Skeletal muscle cell (primary cell): ENCODE results near the gene SORCS1.

ENCODE experiments used
- DNase-seq: peaks from one replicate; pipeline ENCODE4 v3.0.0-alpha.2; 2010; ENCODE audit warnings: low read depth
- H3K4me3 ChIP-seq: 2 replicates; pipeline ENCODE4 v1.5.1; 2011; ENCODE audit warnings: low read depth, mild to moderate bottlenecking, control low read depth, low read length, moderate library complexity

SORCS1 gene

DNA sequence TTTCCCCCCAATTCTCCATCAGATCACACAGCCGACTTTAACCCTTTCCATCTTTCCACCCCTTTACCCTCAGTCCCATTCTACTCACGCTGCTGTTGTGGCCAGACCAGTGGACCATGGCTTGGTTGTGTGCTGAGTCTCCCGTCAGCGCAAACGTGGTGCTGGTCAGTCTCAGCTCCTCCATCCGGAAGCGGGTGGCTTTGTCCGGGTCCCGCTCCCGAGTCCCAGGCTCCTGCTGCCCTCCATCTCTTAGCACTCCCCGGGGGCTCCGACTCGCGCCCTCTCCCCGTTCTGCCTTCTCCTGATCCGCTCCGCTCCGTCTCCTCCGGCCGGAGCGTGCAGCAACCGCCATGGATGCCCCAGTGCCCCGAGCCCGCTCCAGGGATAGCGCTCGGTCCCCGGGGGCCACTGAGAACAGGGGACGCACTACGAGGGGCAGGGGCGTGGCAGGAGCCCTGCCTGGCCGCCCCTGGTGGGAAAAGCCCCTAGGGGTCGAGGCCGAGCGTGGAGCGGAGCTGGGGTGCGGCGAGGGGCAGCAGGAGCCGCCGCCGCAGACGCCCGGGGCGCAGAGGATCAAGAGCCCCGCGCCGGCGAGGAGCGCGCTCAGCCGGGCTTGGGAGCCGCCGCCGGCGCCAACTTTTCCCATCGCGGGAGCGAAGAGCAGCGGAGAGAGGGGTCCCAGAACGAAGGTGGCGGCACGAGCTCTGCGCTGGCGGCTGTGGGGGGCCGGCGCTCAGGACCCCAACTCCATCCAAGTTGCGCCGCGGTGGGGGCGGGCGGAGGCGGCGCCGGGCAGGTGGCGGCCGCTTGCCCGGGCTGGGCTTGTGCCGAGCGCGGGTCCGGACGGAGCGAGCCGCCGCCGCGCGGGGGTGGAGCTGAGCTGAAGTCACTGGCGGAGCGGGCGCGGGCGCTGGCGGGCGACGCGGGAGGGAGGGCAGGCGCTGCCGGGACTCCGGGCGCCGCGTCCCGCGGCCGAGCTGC lies at the start of gene SORCS1:
Gene SORCS1 (minus strand): TSS at position 826 of the 981 bp plus-strand sequence.
- no peak for DNase-seq
- peak within 1 kb of the TSS; percentile 18 for H3K4me3 ChIP-seq

DNA sequence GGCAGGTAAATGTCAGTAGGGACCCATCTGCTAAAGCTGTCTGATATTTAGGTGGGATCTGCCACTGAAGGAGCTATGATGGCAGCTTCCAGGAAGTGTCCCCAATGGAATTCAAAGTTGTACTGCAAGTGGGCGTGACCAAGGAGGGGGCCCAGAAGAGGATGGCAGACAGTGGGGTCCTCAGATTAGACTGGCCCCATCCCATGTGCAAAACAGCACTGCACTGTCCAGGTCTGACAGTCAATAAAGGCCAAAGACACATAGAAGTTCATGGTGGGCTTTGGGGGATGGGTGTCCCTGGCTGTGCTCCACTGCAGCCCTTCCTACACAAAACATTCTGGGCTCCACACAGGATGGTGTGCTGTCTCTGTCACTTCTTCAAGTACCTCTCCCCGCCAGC lies 49.8 kb upstream of the SORCS1 start:
- no peak overlapping the region for H3K4me3 ChIP-seq
- no peak for DNase-seq

DNA sequence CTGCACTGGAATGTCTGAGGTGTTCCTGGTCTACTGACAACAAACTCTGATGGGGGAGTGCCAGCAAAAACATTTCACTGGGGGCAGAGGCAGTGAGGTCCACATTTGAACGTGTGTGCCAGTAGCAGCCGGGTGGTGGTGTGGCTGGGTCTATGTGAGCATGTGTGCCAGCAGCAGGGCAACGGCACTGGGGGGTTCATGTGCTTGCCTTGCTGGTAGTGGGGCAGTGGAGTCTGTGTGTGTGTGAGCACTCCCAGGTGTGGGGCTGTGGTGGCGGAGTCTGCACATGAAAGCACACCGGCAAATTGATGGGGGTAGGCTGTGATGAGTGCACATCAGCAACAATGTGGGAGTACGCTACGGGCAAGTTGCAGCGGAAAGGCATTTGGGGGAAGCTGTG lies 49.4 kb upstream of the SORCS1 start:
- H3K4me3 ChIP-seq = no peak overlapping the region

DNA sequence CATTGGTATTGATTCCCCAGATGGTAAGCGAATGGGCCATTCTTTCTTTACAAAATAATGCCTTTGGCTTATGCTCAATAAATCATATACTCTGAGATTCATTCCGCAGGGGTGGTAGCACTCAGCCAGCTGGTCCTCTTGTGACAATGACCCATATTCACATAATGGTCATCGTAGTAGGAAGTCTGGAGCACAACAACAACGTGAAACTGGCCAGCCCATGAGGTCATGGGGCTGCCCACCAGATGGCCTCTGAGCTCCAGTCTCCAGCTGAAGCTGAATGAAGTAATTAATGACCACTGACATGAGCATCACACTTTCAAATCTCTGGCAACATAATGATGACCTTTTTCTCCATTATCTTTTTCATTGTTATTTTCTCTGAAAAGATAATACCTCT lies 42.3 kb upstream of the SORCS1 start:
- no peak overlapping the region for H3K4me3 ChIP-seq
- DNase-seq = no peak

More for the DNA sequence above, 49.4 kb upstream of the SORCS1 start:
- no peak for DNase-seq

DNA sequence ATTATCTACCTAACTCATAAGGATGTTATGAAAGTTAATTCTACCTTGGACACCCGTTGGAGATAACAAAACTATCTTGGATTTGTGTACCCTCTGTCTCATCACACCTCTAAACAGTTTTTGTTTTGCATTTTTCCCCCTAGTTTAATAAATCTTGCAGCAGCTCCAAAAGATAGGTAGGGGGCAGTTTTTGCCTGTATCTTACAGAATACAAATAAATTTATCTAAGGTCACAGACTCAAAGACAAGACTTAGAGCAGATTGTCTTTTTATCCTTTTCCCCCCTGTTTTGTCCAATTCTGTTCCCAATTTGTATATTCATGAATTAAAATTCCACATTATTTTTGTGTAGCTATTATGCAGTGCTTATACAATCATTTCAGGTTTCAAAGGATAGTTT lies 5.0 kb upstream of the SORCS1 start:
- no peak for DNase-seq
- no peak overlapping the region for H3K4me3 ChIP-seq

DNA sequence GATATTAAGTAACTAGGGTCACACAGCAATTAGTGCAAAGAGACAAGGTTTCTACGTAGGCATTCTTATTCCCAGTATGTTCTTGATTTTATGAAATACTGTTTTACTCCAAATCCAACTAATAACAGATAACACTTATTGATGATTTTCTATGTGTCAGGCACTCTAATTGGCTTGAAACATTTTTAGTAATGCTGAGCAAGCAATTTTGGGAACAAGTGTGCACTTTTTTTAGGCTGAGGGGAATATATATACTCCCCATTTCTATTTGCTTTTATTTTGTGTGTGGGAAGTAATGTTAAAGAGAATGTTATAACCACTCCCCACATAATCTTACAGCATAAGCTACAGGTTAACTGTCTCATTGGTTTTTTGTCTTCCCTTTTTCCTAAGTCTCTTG lies 4.2 kb upstream of the SORCS1 start:
- H3K4me3 ChIP-seq = no peak overlapping the region
- DNase-seq = no peak

DNA sequence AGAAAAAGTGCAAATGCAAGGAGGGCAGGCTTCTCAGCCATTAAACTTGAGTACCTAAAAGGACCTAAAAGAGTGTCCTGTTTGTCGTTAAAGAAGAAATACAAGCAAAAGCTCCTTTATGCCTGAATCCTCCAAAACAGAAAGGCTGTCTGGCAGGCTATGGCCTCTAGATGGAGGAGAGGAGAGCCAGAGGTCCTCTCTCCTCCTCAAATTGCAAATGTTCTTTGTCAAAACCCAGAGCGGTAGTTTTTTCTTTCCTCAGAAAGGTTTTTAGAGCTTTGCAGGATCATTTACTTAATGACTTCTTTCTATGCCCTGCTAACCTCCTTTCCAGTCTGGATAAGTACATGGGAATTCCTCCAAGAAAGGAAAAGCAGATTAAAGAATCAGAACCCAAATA lies 1.9 kb upstream of the SORCS1 start:
- H3K4me3 ChIP-seq = no peak overlapping the region
- no peak for DNase-seq

DNA sequence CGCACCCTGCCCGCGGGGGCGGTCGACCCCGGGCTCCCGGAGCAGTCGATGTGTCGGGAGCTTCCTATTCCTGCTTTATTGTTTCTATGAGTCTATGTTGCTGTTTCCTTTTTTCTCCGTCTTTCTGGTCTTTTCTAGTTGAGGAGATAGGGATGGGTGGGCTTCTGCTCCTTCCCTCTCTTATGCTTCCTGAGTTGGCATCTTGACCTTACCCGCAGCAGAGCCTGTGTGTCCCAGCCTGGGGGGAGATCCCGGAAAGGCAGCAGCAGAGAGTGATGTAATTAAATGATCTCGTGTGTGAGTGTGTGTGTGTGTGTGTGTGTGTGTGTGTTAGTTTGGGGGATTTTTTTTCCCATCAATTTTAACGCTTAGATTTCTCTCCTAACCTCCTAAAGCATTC lies 486 bp upstream of the SORCS1 start:
- no peak for DNase-seq
- H3K4me3 ChIP-seq = peak overlapping the region; percentile 18

DNA sequence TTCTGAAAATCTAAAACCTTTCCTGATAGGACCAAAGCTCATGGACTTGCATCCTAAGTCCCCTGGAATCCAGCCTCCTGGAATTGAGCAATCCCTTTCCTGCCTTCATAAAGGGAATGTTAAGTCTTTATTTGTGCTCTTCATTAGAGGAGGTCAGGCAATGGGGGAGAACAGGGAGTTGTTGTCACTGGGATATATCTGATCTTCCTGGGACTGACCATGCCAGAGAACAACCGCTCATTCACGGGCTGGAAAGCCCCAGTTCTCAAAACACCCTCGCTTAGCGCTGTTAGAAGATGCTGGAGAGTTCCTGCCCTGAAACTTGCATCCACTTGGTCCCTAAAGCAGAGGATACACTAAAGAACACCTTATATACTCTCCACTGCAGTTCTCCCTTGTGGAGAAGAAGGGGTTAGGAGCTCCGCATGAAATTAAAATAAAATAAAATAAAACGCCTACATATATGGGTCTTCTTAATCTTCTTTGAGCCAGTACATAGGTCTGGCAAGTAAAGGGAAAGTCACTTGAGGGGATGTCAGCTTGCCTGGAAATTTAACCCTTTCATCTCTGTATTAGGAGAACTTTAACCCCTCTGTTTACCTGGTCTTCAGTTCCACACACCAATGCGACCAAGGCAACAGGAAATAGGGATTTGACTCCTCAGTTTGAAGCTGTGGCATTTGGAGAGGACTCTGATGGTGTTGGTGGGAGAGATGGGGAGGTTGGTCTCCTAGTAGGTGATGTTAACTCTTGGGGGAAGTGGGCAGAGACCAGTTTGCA lies 1.2 kb downstream of the SORCS1 start:
- no peak for DNase-seq
- no peak overlapping the region for H3K4me3 ChIP-seq

DNA sequence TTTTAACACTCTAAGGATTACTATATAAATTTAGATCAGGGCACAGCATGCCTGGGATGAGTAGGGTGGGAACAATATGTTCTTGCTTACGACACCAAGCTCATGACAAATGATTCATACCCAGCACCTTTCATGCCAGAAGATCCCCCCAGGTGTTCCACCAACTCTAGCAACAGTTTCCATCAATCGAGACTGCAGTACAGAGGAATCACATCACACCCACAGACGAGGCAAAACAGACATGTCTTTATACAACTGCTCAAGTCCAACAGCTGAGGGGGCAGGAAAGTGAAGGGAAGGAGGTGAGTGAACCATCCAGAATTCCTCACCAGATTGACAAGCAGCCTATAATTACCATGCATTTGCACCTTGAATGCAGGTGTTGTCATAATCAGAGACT lies 3.6 kb downstream of the SORCS1 start:
- DNase-seq = no peak
- H3K4me3 ChIP-seq = no peak overlapping the region

DNA sequence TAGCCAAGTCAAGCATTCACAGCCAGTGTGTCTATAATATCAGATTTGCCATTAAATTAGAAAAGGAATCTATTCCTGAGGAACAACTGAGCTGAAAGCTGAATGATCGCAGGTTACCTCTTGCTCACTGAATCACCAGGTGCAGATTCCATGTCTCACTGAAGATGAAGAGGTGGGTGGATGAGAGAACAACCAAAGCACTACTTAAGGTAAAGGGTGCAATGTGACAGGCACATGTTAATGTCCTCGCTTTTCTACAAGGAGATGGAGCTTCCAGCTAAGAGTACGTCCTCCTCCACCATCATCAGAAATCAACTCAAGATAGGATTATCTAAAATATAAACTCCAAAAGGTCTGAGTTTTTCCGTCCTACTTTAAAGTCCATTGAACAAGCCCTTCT lies 4.6 kb downstream of the SORCS1 start:
- H3K4me3 ChIP-seq = no peak overlapping the region
- no peak for DNase-seq

DNA sequence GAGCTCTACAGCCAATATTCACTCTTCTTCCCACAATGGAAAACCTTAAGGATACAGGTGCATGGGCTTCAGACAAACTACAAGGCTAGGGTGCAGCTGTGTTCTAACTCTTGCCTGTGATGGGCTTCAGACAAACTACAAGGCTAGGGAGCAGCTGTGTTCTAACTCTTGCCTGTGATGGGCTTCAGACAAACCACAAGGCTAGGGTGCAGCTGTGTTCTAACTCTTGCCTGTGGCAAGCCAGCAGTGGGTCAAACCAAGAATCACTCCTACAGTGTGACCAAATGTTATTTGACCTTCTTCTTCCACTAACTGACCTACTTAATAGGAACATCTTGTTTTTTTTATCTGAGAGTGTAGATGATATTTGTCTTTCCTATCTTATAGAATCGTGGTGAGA lies 7.4 kb downstream of the SORCS1 start:
- no peak overlapping the region for H3K4me3 ChIP-seq
- DNase-seq = no peak

DNA sequence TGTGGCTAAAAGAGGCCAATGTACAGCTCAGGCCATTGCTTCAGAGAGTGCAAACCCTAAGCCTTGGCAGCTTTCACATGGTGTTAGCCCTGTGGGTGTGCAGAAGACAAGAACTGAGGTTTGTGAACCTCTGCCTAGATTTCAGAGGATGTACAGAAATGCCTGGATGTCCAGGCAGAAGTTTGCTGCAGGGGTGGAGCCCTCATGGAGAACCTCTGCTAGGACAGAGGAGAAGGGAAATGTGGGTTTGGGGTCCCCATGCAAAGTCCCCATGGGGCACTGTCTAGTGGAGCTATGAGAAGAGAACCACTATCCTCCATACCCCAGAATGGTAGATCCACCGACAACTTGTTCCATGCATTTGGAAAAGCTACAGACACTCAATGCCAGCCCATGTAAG lies 12.4 kb downstream of the SORCS1 start:
- no peak overlapping the region for H3K4me3 ChIP-seq
- DNase-seq = no peak

DNA sequence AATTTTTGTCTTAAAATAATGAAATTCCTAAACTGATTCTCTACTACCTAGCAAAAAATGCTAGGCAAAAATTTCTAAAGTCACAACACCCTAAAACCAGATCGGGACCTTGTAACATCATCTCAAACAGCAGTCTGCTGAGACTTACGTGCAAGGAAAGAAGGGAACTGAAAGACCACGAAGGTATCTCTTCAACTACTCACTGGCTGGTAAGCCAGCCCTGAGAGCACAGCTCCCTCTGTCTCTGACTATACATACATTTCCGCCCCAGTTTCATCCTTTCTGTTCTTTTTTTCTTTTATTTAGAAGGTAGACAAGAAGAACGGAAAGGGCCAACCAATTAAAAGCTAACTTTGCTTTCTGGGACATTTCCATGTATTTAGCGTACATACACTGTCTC lies 15.6 kb downstream of the SORCS1 start:
- no peak overlapping the region for H3K4me3 ChIP-seq
- no peak for DNase-seq

DNA sequence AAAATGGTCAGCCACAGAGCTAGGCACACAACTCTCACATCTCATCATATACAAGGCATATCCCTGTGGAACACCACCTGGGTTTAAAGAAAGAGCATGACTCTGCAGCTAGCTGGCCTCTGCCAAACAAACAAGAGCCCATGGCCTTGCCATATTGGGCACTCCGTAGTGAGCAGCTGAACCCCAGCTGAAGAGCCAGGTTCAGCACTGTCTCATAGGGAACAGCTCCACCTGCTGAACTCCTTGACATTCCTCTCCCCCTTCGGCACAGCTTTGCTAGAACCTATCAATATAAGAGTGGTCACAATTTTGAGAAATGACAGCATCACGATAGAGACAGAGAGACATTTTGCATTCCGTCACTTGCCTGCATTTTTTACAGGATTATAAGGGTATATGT lies 20.0 kb downstream of the SORCS1 start:
- no peak overlapping the region for H3K4me3 ChIP-seq
- no peak for DNase-seq

DNA sequence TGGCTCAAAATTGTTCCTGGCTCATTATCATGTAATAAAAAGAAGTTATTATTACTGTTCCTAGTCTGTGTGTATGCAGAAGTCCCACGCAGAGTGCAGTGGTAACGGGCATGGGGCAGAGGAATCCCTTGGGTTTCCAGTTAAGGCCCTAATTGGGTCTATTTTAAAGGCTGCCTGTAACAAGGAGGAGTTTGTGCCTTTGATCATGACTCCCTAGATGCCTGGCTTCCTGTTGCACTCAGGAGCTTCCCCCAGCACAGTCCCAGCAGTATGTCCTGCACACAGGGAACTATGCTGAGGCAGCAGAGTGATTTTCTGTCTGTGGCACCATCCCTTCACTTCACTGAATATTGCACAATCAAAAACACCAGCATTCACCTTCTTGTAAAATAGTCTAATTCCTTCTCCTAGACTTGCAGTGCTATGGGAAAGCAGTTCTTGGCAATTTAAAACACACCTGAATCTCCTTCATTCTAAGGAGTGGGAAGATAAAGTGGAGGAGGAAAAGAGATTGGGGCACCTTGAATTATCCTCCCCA lies 22.9 kb downstream of the SORCS1 start:
- DNase-seq = no peak
- H3K4me3 ChIP-seq = no peak overlapping the region

DNA sequence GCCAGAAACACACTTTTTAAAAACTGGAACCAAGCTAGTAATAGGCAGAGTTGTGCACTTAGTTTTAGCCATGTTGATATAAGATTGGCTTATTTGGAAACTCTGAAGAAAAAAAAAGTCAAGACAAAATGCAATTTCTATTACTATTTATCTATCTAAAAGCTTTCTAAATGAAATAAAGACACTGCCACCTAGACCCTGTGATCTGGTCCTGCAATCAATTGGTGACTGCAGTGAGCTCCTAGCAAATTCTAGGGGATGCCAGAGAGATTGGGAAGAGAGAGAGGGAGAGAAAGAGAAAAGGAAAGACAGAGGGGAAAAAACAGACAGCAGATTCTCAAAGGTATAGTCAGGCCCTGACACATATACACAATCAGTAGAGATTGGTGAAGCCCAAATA lies 25.3 kb downstream of the SORCS1 start:
- no peak for DNase-seq
- no peak overlapping the region for H3K4me3 ChIP-seq

DNA sequence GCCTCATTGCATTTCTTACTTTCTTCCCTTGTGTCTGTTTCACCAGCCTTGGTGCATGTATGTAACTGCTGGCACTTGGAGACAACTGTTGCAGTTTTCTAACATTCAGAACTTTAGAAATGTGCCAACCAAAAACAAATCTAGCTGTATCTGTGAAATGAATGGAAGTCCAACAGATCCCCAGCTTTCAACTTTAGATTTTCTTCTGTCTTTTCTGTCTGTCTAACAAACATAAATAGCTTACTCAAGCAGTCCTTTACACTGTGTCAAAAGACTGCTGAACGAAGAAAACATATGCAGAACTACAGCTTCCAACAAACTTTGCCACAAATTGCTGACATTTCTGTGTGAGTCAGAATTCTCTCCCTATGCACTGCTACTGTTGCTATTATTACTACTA lies 30.9 kb downstream of the SORCS1 start:
- no peak overlapping the region for H3K4me3 ChIP-seq
- DNase-seq = no peak

DNA sequence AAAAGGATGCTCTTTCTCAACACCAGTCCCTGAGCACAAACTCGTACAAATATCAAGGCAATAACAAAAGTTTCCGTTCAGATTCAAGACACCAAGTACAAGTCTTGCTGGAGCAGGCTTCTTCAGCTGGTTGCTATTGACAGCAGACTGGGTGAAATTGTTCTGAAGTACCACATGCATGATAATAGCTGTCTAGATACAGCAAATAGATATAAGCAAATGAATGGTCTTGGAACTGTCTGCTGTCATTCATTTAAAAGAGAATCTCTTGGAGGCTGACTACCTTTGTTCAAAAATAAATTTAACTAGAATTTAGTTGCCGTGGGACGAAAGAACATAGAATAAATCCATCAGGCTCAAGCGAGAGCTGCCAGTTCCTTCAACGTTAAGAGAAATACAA lies 35.5 kb downstream of the SORCS1 start:
- DNase-seq = no peak
- no peak overlapping the region for H3K4me3 ChIP-seq

DNA sequence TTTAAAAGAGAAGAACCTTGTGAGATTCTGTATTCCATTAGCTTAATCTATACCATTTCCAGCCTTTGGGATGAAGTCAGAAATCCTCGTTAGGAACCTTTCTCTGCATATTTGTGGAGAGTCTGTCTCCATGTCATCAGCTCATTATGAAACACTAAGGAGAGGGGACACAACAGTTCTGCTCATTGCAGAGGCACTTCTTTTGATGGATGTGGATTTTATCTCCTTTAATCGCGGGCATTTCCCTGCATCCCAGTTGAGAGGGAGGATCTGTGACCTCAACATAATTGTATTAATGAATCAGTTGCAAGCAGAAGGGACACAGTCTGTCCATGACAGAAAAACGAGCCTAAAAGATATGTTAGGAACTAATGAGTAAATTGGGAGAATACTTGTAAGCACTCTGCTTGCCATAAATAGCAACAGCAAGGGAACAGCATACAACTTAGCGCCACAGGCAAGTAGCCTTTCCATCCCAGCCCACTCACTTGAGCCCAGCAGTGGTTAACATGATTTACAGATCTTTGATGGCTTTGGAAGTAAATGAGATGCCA lies 37.9 kb downstream of the SORCS1 start:
- DNase-seq = no peak
- H3K4me3 ChIP-seq = no peak overlapping the region
